Measurements from ENCODE around the gene APOC4. TPM values are rescaled to one million over a fixed set of nuclear protein-coding genes. Genes with fewer than 3 reads are reported as not detected.
A peak's percentile ranks its signal among the peaks of the same experiment; 100 is the strongest.

The APOC4 gene
- polyA plus RNA-seq, 2 donors: not detected

GRCh38 chr19:44947041-44947581, 5.1 kb downstream of the APOC4 start:
- no peaks in the 10 kb centered on the region for H3K9me3 ChIP-seq (ENCODE audit: control insufficient read depth in 2 of 2, insufficient read depth in 1 of 2, low read depth in 1 of 2, low read length in 1 of 2)
- no peak overlapping the region for H3K4me3 ChIP-seq (ENCODE audit: low read depth in 1 of 2, low read length in 2 of 2)
- WGBS, 2 donors: 90 to 91% methylated on average over 13 of the region's 13 CpGs
- no peak overlapping the region for H3K27ac ChIP-seq (ENCODE audit: low read depth in 2 of 2, low read length in 1 of 2)
- H3K4me1 ChIP-seq (ENCODE audit: control insufficient read depth in 2 of 2, insufficient read depth in 2 of 2, low read length in 1 of 2): no peaks in the 10 kb centered on the region
- H3K27me3 ChIP-seq (ENCODE audit: control insufficient read depth in 1 of 2, insufficient read depth in 2 of 2, low read length in 2 of 2): no peaks in the 10 kb centered on the region
- no peaks in the 10 kb centered on the region for H3K36me3 ChIP-seq (ENCODE audit: control insufficient read depth in 2 of 2, insufficient read depth in 2 of 2, low read length in 1 of 2)

GRCh38 chr19:44948237-44948636, 6.2 kb downstream of the APOC4 start:
- no peak overlapping the region for H3K4me3 ChIP-seq (ENCODE audit: low read depth in 1 of 2, low read length in 2 of 2)
- H3K4me1 ChIP-seq (ENCODE audit: control insufficient read depth in 2 of 2, insufficient read depth in 2 of 2, low read length in 1 of 2): no peaks in the 10 kb centered on the region
- H3K27me3 ChIP-seq (ENCODE audit: control insufficient read depth in 1 of 2, insufficient read depth in 2 of 2, low read length in 2 of 2): no peaks in the 10 kb centered on the region
- WGBS, 2 donors: 82 to 87% methylated on average over 5 of the region's 5 CpGs
- H3K9me3 ChIP-seq (ENCODE audit: control insufficient read depth in 2 of 2, insufficient read depth in 1 of 2, low read depth in 1 of 2, low read length in 1 of 2): no peaks in the 10 kb centered on the region
- H3K36me3 ChIP-seq (ENCODE audit: control insufficient read depth in 2 of 2, insufficient read depth in 2 of 2, low read length in 1 of 2): no peaks in the 10 kb centered on the region
- H3K27ac ChIP-seq (ENCODE audit: low read depth in 2 of 2, low read length in 1 of 2): no peak overlapping the region

GRCh38 chr19:44948763-44949374, 6.8 kb downstream of the APOC4 start:
- Histone ChIP-seq H3K36me3 (ENCODE audit: control insufficient read depth in 2 of 2, insufficient read depth in 2 of 2, low read length in 1 of 2) (no peaks in the 10 kb centered on the region), H3K9me3 (ENCODE audit: control insufficient read depth in 2 of 2, insufficient read depth in 1 of 2, low read depth in 1 of 2, low read length in 1 of 2) (no peaks in the 10 kb centered on the region), H3K27ac (ENCODE audit: low read depth in 2 of 2, low read length in 1 of 2) (no peak overlapping the region), H3K4me1 (ENCODE audit: control insufficient read depth in 2 of 2, insufficient read depth in 2 of 2, low read length in 1 of 2) (no peaks in the 10 kb centered on the region), H3K4me3 (ENCODE audit: low read depth in 1 of 2, low read length in 2 of 2) (no peak overlapping the region), H3K27me3 (ENCODE audit: control insufficient read depth in 1 of 2, insufficient read depth in 2 of 2, low read length in 2 of 2) (no peaks in the 10 kb centered on the region)
- WGBS, 2 donors: 82 to 90% methylated on average over 4 to 5 of the region's 5 CpGs

GRCh38 chr19:44949550-44949949, 7.5 kb downstream of the APOC4 start:
- Histone ChIP-seq H3K27me3 (ENCODE audit: control insufficient read depth in 1 of 2, insufficient read depth in 2 of 2, low read length in 2 of 2) (no peaks in the 10 kb centered on the region), H3K9me3 (ENCODE audit: control insufficient read depth in 2 of 2, insufficient read depth in 1 of 2, low read depth in 1 of 2, low read length in 1 of 2) (no peaks in the 10 kb centered on the region), H3K27ac (ENCODE audit: low read depth in 2 of 2, low read length in 1 of 2) (no peak overlapping the region), H3K4me3 (ENCODE audit: low read depth in 1 of 2, low read length in 2 of 2) (no peak overlapping the region), H3K36me3 (ENCODE audit: control insufficient read depth in 2 of 2, insufficient read depth in 2 of 2, low read length in 1 of 2) (no peaks in the 10 kb centered on the region), H3K4me1 (ENCODE audit: control insufficient read depth in 2 of 2, insufficient read depth in 2 of 2, low read length in 1 of 2) (no peaks in the 10 kb centered on the region)
- 75 to 86% methylated on average over 9 of the region's 9 CpGs for WGBS, 2 donors

- no peaks in the 10 kb centered on the region for H3K27me3 ChIP-seq (ENCODE audit: control insufficient read depth in 1 of 2, insufficient read depth in 2 of 2, low read length in 2 of 2)
- no peaks in the 10 kb centered on the region for H3K36me3 ChIP-seq (ENCODE audit: control insufficient read depth in 2 of 2, insufficient read depth in 2 of 2, low read length in 1 of 2)
- H3K27ac ChIP-seq (ENCODE audit: low read depth in 2 of 2, low read length in 1 of 2): peak overlapping the region in 1 of 2 donors; percentile 15
- H3K4me1 ChIP-seq (ENCODE audit: control insufficient read depth in 2 of 2, insufficient read depth in 2 of 2, low read length in 1 of 2): peaks cover 0 to 7% of the 10 kb centered on the region in 2 donors
- no peaks in the 10 kb centered on the region for H3K9me3 ChIP-seq (ENCODE audit: control insufficient read depth in 2 of 2, insufficient read depth in 1 of 2, low read depth in 1 of 2, low read length in 1 of 2)
- WGBS, 2 donors: 44 to 46% methylated on average over 13 of the region's 13 CpGs
- H3K4me3 ChIP-seq (ENCODE audit: low read depth in 1 of 2, low read length in 2 of 2): peak overlapping the region in 1 of 2 donors; percentile 16
Measured at GRCh38 chr19:44951179-44952159, 9.4 kb downstream of the APOC4 start.

- H3K9me3 ChIP-seq (ENCODE audit: control insufficient read depth in 2 of 2, insufficient read depth in 1 of 2, low read depth in 1 of 2, low read length in 1 of 2): no peaks in the 10 kb centered on the region
- peaks cover 0 to 7% of the 10 kb centered on the region in 2 donors for H3K36me3 ChIP-seq (ENCODE audit: control insufficient read depth in 2 of 2, insufficient read depth in 2 of 2, low read length in 1 of 2)
- peaks cover 2 to 17% of the 10 kb centered on the region in 2 donors for H3K4me1 ChIP-seq (ENCODE audit: control insufficient read depth in 2 of 2, insufficient read depth in 2 of 2, low read length in 1 of 2)
- H3K4me3 ChIP-seq (ENCODE audit: low read depth in 1 of 2, low read length in 2 of 2): peak overlapping the region; percentile 73 to 97
- WGBS, 2 donors: 23 to 26% methylated on average over 13 of the region's 13 CpGs
- no peaks in the 10 kb centered on the region for H3K27me3 ChIP-seq (ENCODE audit: control insufficient read depth in 1 of 2, insufficient read depth in 2 of 2, low read length in 2 of 2)
- H3K27ac ChIP-seq (ENCODE audit: low read depth in 2 of 2, low read length in 1 of 2): peak overlapping the region; percentile 91 to 97
Measured at GRCh38 chr19:44954278-44954648, 12.2 kb downstream of the APOC4 start.

- H3K4me1 ChIP-seq (ENCODE audit: control insufficient read depth in 2 of 2, insufficient read depth in 2 of 2, low read length in 1 of 2): peaks cover 2 to 17% of the 10 kb centered on the region in 2 donors
- no peaks in the 10 kb centered on the region for H3K27me3 ChIP-seq (ENCODE audit: control insufficient read depth in 1 of 2, insufficient read depth in 2 of 2, low read length in 2 of 2)
- H3K9me3 ChIP-seq (ENCODE audit: control insufficient read depth in 2 of 2, insufficient read depth in 1 of 2, low read depth in 1 of 2, low read length in 1 of 2): no peaks in the 10 kb centered on the region
- H3K27ac ChIP-seq (ENCODE audit: low read depth in 2 of 2, low read length in 1 of 2): peak within 1 kb of the TSS; percentile 91 to 97
- peaks cover 0 to 11% of the 10 kb centered on the region in 2 donors for H3K36me3 ChIP-seq (ENCODE audit: control insufficient read depth in 2 of 2, insufficient read depth in 2 of 2, low read length in 1 of 2)
- WGBS, 2 donors: 0% methylated on average over 65 of the region's 65 CpGs
- H3K4me3 ChIP-seq (ENCODE audit: low read depth in 1 of 2, low read length in 2 of 2): peak within 1 kb of the TSS; percentile 97 to 99
Measured at GRCh38 chr19:44954649-44955504, 12.8 kb downstream of the APOC4 start, which contains the start of gene CLPTM1. Gene CLPTM1 (plus strand): TSS chr19:44955380. CDS start chr19:44955396, 16 bp downstream.

- Histone ChIP-seq H3K27ac (ENCODE audit: low read depth in 2 of 2, low read length in 1 of 2) (peak overlapping the region; percentile 66 to 86), H3K4me3 (ENCODE audit: low read depth in 1 of 2, low read length in 2 of 2) (peak overlapping the region; percentile 97 to 99), H3K4me1 (ENCODE audit: control insufficient read depth in 2 of 2, insufficient read depth in 2 of 2, low read length in 1 of 2) (peaks cover 2 to 18% of the 10 kb centered on the region in 2 donors), H3K36me3 (ENCODE audit: control insufficient read depth in 2 of 2, insufficient read depth in 2 of 2, low read length in 1 of 2) (peaks cover 0 to 14% of the 10 kb centered on the region in 2 donors), H3K27me3 (ENCODE audit: control insufficient read depth in 1 of 2, insufficient read depth in 2 of 2, low read length in 2 of 2) (no peaks in the 10 kb centered on the region), H3K9me3 (ENCODE audit: control insufficient read depth in 2 of 2, insufficient read depth in 1 of 2, low read depth in 1 of 2, low read length in 1 of 2) (no peaks in the 10 kb centered on the region)
- 2 to 3% methylated on average over 40 of the region's 40 CpGs for WGBS, 2 donors
Measured at GRCh38 chr19:44955505-44956439, 13.7 kb downstream of the APOC4 start.

Measured in esophagus (tissue), 2 donors.